Stomach smooth muscle (tissue), 2 donors: ENCODE data around the gene MAML2.

ENCODE experiments used
- H3K27ac ChIP-seq: one replicate; pipeline ENCODE4 v1.7.0; 2013; ENCODE audit warnings: mild to moderate bottlenecking, low read length, inconsistent platforms
- H3K27me3 ChIP-seq, 2 donors: one replicate each; pipeline ENCODE4 v1.7.0; 2013; ENCODE audit warnings: low read length in 2 of 2; ENCODE audit not compliant: insufficient read depth in 2 of 2, control insufficient read depth in 1 of 2
- H3K36me3 ChIP-seq, 2 donors: one replicate each; pipeline ENCODE4 v1.7.0; 2013; ENCODE audit warnings: low read length in 2 of 2; ENCODE audit not compliant: control insufficient read depth in 2 of 2, insufficient read depth in 2 of 2
- H3K4me1 ChIP-seq: one replicate; pipeline ENCODE4 v1.7.0; 2013; ENCODE audit warnings: low read length; ENCODE audit not compliant: control insufficient read depth, insufficient read depth
- H3K4me3 ChIP-seq, 2 donors: one replicate each; pipeline ENCODE4 v1.7.0; 2013; ENCODE audit warnings: low read length in 2 of 2
- H3K9ac ChIP-seq, 2 donors: one replicate each; pipeline ENCODE4 v1.7.0; 2013; ENCODE audit warnings: low read length in 2 of 2, mild to moderate bottlenecking in 1 of 2
- H3K9me3 ChIP-seq, 2 donors: one replicate each; pipeline ENCODE4 v1.7.0; 2013; ENCODE audit warnings: low read length in 2 of 2; ENCODE audit not compliant: control insufficient read depth in 2 of 2
- donor health status: healthy.
- donor health status: Pancreatic carcinoma.

Gene MAML2

GRCh38 chr11:96267496-96268032 is 75.4 kb downstream of the MAML2 start:
- Histone ChIP-seq H3K27ac (no peak overlapping the region), H3K4me3 (no peak overlapping the region), H3K9ac (no peak overlapping the region), H3K27me3 (no peaks in the 10 kb centered on the region), H3K4me1 (peaks cover 6% of the 10 kb centered on the region), H3K36me3 (no peaks in the 10 kb centered on the region), H3K9me3 (no peaks in the 10 kb centered on the region)

- no peak overlapping the region for H3K9ac ChIP-seq
- H3K27me3 ChIP-seq = no peaks in the 10 kb centered on the region
- no peaks in the 10 kb centered on the region for H3K9me3 ChIP-seq
- no peaks in the 10 kb centered on the region for H3K36me3 ChIP-seq
- H3K4me3 ChIP-seq = no peak overlapping the region
- H3K4me1 ChIP-seq = peaks cover 6% of the 10 kb centered on the region
- no peak overlapping the region for H3K27ac ChIP-seq
Measured at GRCh38 chr11:96267001-96267495, 75.9 kb downstream of the MAML2 start.

GRCh38 chr11:96265972-96266371 is 77.0 kb downstream of the MAML2 start:
- Histone ChIP-seq H3K27ac (no peak overlapping the region), H3K4me1 (peaks cover 6% of the 10 kb centered on the region), H3K9me3 (no peaks in the 10 kb centered on the region), H3K27me3 (no peaks in the 10 kb centered on the region), H3K9ac (no peak overlapping the region), H3K36me3 (no peaks in the 10 kb centered on the region), H3K4me3 (no peak overlapping the region)

GRCh38 chr11:96265220-96265737 is 77.7 kb downstream of the MAML2 start:
- no peak overlapping the region for H3K9ac ChIP-seq
- H3K36me3 ChIP-seq = no peaks in the 10 kb centered on the region
- no peaks in the 10 kb centered on the region for H3K27me3 ChIP-seq
- H3K9me3 ChIP-seq = no peaks in the 10 kb centered on the region
- H3K4me3 ChIP-seq = no peak overlapping the region
- peaks cover 6% of the 10 kb centered on the region for H3K4me1 ChIP-seq
- H3K27ac ChIP-seq = no peak overlapping the region

DNA sequence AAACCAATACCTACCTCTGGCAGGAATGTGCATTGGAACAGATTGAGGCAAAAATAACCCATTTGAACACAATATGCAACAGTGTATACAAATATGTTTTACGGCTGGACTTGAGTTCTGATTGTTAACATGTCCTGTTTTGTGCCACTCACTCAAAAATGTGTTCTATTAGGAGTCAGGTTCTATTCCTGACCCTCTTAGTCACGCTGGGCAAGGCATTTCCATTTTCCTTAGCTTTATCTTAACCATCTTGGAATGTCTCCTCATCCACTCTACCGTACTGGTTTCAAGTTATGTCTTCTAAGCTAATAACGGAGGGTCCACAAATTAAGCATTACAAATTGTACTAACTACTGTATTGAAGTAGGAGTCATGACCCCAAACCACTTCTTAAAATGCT is 78.6 kb downstream of the MAML2 start:
- no peaks in the 10 kb centered on the region for H3K27me3 ChIP-seq
- no peak overlapping the region for H3K9ac ChIP-seq
- no peak overlapping the region for H3K27ac ChIP-seq
- peaks cover 6% of the 10 kb centered on the region for H3K4me1 ChIP-seq
- H3K4me3 ChIP-seq = no peak overlapping the region
- H3K9me3 ChIP-seq = no peaks in the 10 kb centered on the region
- H3K36me3 ChIP-seq = no peaks in the 10 kb centered on the region

DNA sequence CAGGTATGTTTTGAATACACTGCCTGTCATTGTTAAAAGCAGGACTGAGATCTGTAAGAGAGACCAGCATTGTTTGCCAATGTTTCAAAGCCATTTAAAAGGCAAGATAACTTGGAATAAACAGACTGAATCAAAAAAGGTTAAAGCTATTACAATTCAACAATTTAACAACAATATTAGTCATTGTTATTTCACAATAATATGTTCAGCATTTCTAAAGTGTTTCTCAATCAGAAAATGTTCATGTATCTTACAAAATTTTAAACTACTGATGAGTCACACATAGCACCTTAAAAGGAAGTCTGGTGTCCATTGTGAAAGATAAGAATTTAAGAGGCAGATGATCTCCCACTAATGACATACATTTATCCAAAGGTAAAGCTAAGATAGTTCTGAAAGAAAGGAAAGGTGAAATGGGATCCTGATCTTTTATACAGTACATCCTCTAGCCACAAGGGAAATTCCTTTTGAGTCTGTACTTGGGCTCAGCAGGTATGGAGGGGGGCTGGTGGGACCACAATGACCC is 79.7 kb downstream of the MAML2 start:
- H3K27me3 ChIP-seq = no peaks in the 10 kb centered on the region
- no peak overlapping the region for H3K27ac ChIP-seq

DNA sequence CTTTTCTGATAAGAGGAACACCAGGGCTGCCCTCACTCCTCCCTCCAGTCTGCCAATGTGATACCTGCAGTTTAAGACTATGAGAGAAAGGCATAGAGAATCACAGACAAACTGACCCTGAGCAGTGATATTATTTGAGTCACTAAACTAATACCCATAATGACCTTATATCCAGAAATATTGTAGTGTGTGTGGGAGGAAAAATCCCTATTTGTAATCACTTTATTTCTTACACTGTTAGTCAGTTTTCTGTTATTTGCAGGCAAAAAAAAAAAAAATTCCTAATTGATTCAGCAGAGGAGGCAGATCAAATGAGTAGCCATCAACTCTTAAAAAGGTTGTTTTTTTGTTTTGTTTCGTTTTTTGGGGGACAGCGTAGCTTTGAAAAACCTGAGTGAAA is 82.5 kb downstream of the MAML2 start:
- Histone ChIP-seq H3K27me3 (no peaks in the 10 kb centered on the region), H3K36me3 (no peaks in the 10 kb centered on the region), H3K9me3 (no peaks in the 10 kb centered on the region), H3K4me1 (no peaks in the 10 kb centered on the region), H3K4me3 (no peak overlapping the region), H3K9ac (no peak overlapping the region), H3K27ac (no peak overlapping the region)

More for the DNA sequence above, 79.7 kb downstream of the MAML2 start:
- Histone ChIP-seq H3K36me3 (no peaks in the 10 kb centered on the region), H3K4me1 (peaks cover 6% of the 10 kb centered on the region), H3K9ac (no peak overlapping the region), H3K9me3 (no peaks in the 10 kb centered on the region), H3K4me3 (no peak overlapping the region)

GRCh38 chr11:96260067-96260511 is 82.9 kb downstream of the MAML2 start:
- H3K9me3 ChIP-seq = no peaks in the 10 kb centered on the region
- H3K4me1 ChIP-seq = no peaks in the 10 kb centered on the region
- no peak overlapping the region for H3K27ac ChIP-seq
- H3K4me3 ChIP-seq = no peak overlapping the region
- H3K27me3 ChIP-seq = no peaks in the 10 kb centered on the region
- H3K36me3 ChIP-seq = no peaks in the 10 kb centered on the region
- H3K9ac ChIP-seq = no peak overlapping the region

DNA sequence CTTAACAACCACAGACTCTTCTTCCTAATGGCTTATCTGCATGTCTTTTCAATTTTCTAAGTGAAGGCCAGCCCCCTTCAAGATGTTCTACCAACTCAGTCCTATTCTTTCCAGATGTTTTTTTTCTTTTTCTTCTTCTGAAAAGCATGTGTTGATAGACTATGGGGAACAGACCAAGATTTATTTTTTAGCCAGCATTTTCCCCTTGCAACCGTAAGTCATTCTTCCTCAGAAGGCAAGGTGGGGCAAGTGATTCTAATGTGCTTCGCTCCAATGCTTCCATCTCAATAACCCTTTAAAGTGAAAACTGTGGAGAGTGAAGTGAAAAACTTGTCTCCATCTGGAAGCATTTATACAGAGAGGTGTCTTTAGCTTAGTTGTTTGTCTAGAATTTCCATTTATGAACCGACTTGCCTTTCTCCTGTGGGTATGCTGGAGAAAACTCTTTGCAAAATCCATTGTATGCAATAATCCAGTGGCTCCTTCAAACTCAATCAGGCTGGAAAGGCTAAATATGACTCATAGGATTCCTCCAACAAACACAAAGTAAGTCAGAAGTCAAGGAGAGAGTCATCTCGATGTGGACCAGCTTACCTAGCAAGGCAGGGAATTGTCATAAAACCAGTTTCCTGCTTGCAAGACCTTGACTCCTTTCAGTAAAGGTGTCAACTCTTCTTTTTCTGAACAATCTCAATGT is 83.7 kb downstream of the MAML2 start:
- no peaks in the 10 kb centered on the region for H3K9me3 ChIP-seq
- no peaks in the 10 kb centered on the region for H3K4me1 ChIP-seq
- H3K27ac ChIP-seq = no peak overlapping the region
- H3K27me3 ChIP-seq = no peaks in the 10 kb centered on the region
- no peaks in the 10 kb centered on the region for H3K36me3 ChIP-seq
- H3K9ac ChIP-seq = no peak overlapping the region
- no peak overlapping the region for H3K4me3 ChIP-seq

GRCh38 chr11:96257972-96258934 is 84.7 kb downstream of the MAML2 start:
- Histone ChIP-seq H3K9ac (no peak overlapping the region), H3K4me1 (no peaks in the 10 kb centered on the region), H3K9me3 (no peaks in the 10 kb centered on the region), H3K36me3 (no peaks in the 10 kb centered on the region), H3K27ac (no peak overlapping the region), H3K4me3 (no peak overlapping the region), H3K27me3 (no peaks in the 10 kb centered on the region)
